H1 (cell line): ENCODE data around the gene IDUA.

Experiments
- BACH1 ChIP-seq: IDR thresholded peaks from 2 replicates; pipeline ENCODE4 v1.6.1; 2012; ENCODE audit warnings: low read length, improper control_type of control experiment
- CREB1 ChIP-seq: IDR thresholded peaks from 2 replicates; pipeline ENCODE4 v1.6.1; 2012; ENCODE audit warnings: inconsistent platforms
- EP300 ChIP-seq, 2 experiments: IDR thresholded peaks; 1 replicate in 1 of 2; 2 replicates in 1 of 2; pipeline ENCODE4 v1.6.1; 2011 to 2012; ENCODE audit warnings: low read depth in 2 of 2, low read length in 2 of 2, mild to moderate bottlenecking in 2 of 2, borderline replicate concordance in 1 of 2, inconsistent platforms in 1 of 2, moderate library complexity in 1 of 2
- POLR2A ChIP-seq, 2 experiments: IDR thresholded peaks; 1 replicate in 1 of 2; 2 replicates in 1 of 2; pipeline ENCODE4 v1.6.1; 2011; ENCODE audit warnings: low read depth in 2 of 2, low read length in 2 of 2, mild to moderate bottlenecking in 2 of 2; ENCODE audit errors: control extremely low read depth in 1 of 2
- POU5F1 ChIP-seq: IDR thresholded peaks from 2 replicates; pipeline ENCODE4 v1.6.1; 2011; ENCODE audit warnings: low read depth, mild to moderate bottlenecking, low read length, moderate library complexity
- SUZ12 ChIP-seq: fragments of 200-600 bp; sonication (generic); IDR thresholded peaks from 2 replicates; pipeline ENCODE4 v1.6.1; 2012; ENCODE audit warnings: mild to moderate bottlenecking, inconsistent platforms, low read length, moderate library complexity, mixed read lengths
- TF ChIP-seq, protein P1 (sequence below): IDR thresholded peaks from 2 replicates; pipeline ENCODE4 v1.6.1; 2012; ENCODE audit warnings: inconsistent platforms
- TF ChIP-seq, protein P2 (sequence below), 3 experiments: IDR thresholded peaks; 1 replicate in 2 of 3; 2 replicates in 1 of 3; pipeline versions ENCODE4 v1.5.1 to v1.6.1; 2011; ENCODE audit warnings: low read length in 3 of 3, mild to moderate bottlenecking in 3 of 3, inconsistent platforms in 2 of 3, low read depth in 1 of 3, moderate library complexity in 1 of 3; ENCODE audit not compliant: insufficient read depth in 1 of 3; ENCODE audit errors: control extremely low read depth in 1 of 3

DNA sequence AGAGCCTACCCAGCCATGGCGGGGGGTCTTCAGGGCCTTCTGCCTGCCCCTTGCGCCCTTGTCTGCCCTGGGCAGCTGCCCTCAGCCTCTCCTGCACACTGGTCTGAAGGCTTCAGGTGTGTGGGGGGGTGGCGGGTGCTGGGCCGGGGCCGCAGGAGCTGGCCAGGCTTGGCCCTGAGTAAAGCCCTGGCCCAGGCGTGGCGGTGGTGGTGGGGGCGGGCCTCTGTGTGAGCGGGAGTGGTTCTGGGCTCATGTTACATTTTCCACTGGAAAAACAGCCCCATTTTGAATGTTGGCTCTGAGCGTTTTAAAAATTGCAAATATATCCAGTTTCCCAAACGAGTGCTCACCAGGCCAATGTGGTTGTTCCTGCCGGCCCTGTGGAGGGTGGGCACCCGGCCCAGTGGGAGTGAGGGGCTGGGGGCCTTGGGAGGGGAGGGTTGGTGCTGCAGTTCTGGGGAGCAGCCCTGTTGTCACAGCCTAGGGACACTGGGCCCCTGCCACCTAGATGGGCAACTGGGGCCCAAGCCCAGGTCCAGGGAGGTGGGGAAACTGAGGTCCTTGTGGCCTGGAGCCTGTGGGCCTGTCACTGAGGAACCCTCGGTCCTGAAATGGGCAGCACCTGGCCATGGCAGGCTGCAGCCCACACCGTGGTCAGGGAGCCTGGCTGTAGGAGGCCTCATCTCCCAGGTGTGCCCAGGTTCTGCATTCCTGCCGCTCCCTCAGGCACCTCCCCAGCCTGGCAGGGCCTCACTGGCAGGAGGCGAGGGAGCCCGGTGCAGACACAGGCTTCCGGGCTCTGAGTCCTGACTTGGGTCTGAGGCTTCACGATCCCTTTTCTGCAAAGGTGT, 52.9 kb downstream of the IDUA start:
- TF ChIP-seq POLR2A (IDR thresholded peaks at IDR 0.05; ENCODE audit: control extremely low read depth in 1 of 2, low read depth in 2 of 2, low read length in 2 of 2) (no peak), CREB1 (no peak), BACH1 (no peak), SUZ12 (no peak), POU5F1 (no peak), EP300 (IDR thresholded peaks at IDR 0.05; ENCODE audit: borderline replicate concordance in 1 of 2, low read depth in 2 of 2, low read length in 2 of 2) (no peak)
- TF ChIP-seq, protein P1, sequence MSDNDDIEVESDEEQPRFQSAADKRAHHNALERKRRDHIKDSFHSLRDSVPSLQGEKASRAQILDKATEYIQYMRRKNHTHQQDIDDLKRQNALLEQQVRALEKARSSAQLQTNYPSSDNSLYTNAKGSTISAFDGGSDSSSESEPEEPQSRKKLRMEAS, result no peak
- TF ChIP-seq, protein P2, sequence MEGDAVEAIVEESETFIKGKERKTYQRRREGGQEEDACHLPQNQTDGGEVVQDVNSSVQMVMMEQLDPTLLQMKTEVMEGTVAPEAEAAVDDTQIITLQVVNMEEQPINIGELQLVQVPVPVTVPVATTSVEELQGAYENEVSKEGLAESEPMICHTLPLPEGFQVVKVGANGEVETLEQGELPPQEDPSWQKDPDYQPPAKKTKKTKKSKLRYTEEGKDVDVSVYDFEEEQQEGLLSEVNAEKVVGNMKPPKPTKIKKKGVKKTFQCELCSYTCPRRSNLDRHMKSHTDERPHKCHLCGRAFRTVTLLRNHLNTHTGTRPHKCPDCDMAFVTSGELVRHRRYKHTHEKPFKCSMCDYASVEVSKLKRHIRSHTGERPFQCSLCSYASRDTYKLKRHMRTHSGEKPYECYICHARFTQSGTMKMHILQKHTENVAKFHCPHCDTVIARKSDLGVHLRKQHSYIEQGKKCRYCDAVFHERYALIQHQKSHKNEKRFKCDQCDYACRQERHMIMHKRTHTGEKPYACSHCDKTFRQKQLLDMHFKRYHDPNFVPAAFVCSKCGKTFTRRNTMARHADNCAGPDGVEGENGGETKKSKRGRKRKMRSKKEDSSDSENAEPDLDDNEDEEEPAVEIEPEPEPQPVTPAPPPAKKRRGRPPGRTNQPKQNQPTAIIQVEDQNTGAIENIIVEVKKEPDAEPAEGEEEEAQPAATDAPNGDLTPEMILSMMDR (IDR thresholded peaks at IDR 0.05; ENCODE audit: control extremely low read depth in 1 of 3, insufficient read depth in 1 of 3, low read depth in 1 of 3, low read length in 3 of 3), result no peak
